ENCODE measurements around the gene PPIF.
"Not testable (repeated sequence)": the region's sequence is repeated elsewhere in the genome, so short reads cannot be mapped to it uniquely, and the experiment has no call there.

The PPIF gene

GRCh38 chr10:79332610-79333315 lies 14.5 kb upstream of the PPIF start:
- DNase-seq: not testable (repeated sequence)

GRCh38 chr10:79333513-79333912 lies 13.8 kb upstream of the PPIF start:
- no peak for DNase-seq

- DNase-seq: no peak
Observed at GRCh38 chr10:79334573-79334972, 12.7 kb upstream of the PPIF start.

DNA sequence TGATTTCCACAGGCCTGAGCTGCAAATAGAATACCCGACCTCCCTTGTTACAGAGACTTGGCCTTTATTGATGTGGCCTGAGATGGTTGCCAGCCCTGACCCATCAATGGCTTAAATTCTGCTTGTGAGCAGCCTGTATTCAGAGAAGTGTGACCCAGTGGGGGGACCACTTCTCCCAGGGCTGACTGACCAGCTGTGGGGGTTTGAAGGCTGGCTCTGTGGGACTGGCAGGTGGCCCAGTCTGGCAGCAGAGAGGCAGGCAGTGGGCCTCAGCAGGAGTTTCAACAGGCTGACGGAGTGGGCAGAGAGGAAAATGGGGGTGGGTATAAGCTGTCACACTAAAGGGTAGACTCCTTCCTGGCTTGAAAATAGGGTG lies 12.2 kb upstream of the PPIF start:
- no peak for DNase-seq

DNA sequence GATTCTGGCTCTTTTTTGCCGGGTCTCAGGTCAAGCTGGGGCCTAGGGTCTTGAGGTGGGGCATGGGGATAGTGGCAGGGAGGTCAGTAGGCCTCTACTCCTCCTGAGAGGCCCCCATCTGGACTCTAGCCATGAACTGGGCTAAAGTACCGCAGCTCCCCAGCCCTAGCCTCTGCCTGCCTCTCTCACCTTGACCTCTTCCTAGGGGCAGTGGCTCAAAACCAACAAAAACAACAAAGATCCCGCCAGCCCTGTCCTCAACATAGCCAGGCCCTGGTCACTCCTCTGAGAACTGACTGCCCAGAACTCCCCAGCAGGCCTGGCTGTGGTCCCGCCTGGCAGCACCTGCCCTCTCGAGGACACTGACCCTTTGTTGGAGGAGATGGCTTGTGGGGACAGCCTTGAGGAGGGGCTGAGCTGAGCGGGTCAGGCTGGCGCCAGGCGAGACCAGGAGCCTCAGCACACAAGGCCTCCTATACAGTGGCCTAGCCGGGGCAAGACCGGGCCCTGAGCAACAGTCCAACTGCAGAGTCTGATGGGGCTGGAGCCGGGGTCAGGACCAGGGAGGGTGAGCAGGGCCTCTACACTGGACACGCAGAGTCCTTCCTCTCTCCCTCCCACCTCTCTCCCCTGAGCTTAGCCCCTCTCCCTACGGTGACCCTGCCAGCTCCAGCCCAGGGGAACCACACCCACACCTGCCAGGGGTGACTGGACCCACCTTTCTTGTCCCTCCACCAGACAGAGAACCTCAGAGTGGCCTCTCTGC lies 11.6 kb upstream of the PPIF start:
- DNase-seq: no peak

DNA sequence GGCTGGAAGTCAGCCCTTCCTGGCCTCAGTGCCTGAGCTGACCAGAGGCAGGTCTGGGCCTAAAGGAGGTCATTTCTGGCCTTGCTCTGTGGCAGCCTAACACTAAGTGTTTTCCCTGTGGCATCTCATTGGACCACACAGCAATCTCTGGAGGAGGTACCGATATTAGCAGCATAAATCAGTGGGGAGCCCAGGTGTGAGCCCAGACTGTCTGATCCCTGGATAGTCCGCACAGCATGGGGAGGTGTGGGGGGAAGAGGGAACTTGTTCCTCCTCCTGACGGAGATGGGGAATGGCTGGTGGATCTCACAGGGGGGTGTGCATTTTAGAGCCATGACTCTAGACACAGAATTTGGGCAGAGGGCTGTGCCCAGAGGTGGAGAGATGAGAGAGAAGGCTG lies 11.0 kb upstream of the PPIF start:
- DNase-seq: no peak

GRCh38 chr10:79336739-79337138 lies 10.5 kb upstream of the PPIF start:
- DNase-seq: no peak

- DNase-seq: not testable (repeated sequence)
Observed at GRCh38 chr10:79337783-79338469, 9.3 kb upstream of the PPIF start.

DNA sequence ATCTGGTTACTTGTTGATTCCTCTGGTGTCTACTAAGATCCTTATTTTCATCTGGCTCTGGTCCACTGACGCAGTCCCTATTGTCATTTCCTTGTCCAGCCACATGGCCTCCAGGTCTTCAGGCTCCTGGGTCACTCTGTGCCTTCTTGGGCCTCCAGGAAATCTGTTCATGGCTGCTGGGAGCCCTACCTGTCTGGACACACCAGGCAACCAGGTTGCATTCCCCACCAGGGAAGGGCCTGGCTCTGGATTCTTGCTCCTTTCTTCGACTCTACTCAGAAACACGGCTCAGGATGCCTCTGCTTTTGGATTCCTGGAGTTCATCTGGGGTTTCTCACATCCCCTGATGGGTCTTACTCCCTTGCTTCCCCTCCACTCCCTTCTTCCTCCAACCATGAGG lies 8.0 kb upstream of the PPIF start:
- no peak for DNase-seq

DNA sequence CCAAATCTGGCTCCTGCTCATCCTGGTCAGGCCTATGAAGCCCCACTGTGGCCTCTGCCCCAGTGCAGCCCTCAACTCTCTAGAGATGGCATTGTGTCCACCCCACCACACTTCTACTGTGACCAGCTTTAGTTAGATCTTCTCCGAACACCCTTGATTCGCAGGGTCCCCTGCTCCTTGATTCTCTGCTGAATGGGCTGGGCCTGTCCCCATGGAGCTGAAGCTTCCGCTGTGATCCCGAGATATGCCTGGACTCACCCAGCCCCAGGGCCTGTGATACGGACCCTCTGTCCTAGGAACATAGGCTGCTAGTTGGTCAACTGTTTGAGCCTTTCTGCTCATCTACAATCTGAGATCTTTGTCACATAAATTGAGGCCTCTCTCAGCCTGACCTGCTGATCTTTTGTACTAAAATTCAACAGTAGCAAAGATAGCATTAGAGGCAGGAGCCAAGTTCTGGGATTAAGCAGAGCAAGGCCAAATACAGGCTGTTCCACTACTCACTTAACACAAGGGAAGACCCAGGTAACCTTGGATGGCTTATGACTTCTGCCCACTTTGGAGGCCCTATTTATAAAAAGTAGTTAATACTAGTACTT lies 6.5 kb upstream of the PPIF start:
- no peak for DNase-seq

DNA sequence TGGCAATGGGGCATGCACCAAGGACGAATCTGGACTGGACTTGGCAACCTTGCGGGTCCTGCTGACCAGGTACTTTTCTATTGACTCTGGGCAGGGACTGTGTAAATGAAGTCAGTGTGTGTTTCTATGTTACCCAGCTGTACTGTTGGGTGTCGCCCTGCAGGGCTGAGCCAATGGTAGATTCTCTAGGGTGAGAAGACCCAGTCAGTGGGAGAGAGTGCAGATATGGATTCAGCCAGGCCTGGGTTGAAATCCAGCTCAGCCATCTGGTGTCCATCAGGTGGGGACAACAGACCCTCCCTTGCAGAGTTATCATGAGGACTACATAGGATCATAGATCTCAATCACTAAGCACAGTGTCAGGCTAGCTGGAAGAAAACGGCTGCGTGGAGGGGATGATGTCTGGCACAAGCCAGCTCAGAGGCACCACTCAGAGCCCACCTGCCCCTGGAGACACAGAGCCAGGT lies 4.9 kb upstream of the PPIF start:
- DNase-seq: no peak

DNA sequence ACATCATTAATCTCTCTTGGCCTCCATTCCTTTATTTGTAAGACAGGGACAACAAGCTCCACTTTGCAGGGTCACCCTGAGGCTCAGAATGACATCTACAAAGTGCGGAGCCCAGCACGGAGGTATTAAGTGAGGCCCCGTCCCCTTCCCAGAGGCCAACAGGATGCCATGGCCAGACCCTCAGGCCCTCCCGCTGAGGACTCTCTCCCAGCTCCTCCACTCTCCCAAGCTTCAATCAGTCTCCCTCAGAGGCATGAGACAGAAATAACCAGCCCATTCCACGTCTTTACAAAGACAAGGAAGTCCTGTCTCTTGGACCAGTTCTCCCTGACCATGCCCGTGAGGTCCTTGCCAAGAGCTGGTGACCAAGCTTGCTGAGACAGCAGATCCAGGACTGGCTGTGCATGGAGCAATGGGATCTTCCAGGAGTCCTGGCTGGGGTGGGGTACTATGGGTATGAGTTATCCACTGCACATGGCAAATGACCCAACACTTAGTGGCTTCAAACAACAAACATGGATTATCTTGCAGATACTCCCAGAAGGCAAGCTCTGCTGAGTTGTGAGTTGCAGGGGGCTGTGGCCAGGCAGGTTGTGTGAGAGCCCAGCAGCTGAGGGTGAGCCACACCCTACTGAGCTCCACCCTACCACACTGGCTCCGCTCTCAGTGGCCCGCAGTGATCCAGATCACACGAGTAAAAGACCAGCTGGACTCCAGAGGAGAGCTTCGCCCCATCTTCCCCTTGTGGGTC lies 4.3 kb upstream of the PPIF start:
- DNase-seq: no peak

DNA sequence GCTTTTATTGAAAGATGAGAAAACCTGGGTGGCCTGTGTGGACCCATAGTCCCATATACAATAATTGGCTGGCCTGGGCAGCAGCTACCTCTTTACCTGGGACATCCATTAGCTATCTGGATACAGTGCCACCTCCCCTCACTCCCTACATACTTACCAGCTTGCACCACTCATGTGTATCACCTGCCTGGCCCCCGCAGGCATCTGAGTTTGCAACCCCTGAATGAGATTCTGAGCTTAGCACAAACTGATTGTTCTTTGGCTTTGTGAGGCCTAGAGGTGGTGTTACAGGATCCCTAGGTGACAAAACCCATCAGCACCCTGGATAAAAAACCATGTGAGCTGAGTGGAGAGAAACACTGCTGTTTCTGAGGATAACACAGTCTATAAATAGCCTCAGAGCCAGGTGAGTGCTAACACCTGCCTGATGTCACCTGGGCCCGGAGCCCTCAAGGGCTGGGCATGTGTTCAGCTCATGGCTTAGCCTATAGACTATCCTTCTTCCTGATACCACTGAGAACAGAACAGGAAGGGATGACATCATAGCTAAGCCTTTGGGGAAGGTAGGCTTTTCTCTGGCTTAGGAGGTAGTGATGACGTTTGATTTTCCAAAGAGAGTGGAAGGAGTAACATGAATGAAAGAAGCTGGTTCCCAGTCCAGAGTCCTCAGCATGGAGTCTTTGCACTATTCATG lies 2.6 kb upstream of the PPIF start:
- no peak for DNase-seq

GRCh38 chr10:79345241-79346011 lies 1.8 kb upstream of the PPIF start:
- no peak for DNase-seq

DNA sequence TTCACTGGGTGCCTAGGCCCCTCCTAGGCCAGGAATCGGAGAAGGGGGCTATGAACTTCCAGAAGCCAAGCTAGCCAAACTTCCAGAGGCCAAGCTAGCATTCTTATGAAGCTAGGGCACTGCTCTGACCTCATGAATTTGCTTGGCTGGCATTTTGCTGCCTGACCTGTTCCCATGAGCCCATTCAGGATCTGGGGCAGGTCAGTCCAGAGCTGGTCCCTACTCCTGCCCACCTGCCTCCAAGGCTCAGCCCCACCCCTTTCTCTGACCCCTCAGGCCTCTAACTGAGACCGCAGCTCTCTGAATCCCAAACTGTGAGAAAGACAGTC lies 1.3 kb upstream of the PPIF start:
- DNase-seq: no peak

- no peak for DNase-seq
Observed at GRCh38 chr10:79346388-79347225, 662 bp upstream of the PPIF start.

- peak; percentile 70 for DNase-seq
Observed at GRCh38 chr10:79347894-79348639, 798 bp downstream of the PPIF start.

DNA sequence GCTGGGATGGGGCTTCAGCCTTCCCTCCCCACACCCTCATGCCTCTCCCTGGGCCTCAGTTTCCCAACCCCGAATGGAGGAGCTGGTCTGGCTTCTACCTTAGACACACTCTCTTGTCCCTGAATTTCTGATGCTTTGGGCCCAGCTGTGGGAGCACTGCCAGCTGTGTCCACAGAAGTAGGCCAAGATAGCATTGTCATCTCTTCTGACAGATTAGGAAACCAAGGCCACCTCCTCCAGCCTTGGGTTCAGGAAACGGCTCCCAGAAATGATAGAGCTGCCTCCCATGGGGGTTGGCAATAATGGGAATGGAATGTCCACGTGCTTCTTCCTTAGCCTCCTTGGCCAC lies 1.3 kb downstream of the PPIF start:
- no peak for DNase-seq

DNA sequence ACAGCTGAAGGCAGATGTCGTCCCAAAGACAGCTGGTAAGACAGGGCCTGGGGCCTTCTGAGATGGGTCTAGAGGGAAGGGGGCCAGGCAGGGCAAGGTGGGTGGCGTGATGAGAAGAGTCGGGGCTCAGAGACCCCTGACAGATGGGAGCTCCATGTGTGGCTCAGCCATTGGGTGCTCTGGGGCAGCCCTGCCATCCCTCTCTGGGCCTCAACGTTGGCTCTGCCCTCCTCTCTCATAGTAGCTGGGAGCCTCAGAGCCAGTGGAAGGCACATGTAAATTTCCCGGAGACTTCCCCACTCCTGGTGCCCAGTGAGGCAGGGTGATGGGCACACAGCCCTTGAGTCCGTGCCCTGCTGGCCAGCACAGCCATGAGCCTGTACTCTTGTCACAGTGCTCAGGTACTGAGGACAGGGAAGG lies 1.8 kb downstream of the PPIF start:
- DNase-seq: no peak

All from central memory CD4-positive, alpha-beta T cell (primary cell).